Measurements from ENCODE around the gene PSEN2.

DNA sequence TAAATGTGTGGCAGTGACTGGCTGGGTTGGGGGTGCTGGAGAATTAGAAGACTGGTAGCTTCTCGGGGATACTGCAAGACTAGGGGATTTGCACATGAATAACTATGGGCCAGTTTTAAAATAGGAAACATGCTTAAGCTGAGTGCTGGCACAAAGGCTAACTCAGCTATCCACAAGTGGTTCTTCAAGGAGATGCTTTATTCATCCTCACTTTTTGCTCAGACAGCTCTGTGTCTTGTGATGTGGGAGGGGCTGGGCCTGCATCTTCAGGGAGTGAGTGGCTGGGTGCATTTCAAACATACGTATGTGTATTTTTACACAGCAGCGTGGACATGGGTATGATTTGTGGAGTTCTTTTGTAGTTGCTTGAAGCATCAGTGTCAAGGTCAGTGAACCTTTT, 72.0 kb downstream of the PSEN2 start:
- TF ChIP-seq, protein P1, sequence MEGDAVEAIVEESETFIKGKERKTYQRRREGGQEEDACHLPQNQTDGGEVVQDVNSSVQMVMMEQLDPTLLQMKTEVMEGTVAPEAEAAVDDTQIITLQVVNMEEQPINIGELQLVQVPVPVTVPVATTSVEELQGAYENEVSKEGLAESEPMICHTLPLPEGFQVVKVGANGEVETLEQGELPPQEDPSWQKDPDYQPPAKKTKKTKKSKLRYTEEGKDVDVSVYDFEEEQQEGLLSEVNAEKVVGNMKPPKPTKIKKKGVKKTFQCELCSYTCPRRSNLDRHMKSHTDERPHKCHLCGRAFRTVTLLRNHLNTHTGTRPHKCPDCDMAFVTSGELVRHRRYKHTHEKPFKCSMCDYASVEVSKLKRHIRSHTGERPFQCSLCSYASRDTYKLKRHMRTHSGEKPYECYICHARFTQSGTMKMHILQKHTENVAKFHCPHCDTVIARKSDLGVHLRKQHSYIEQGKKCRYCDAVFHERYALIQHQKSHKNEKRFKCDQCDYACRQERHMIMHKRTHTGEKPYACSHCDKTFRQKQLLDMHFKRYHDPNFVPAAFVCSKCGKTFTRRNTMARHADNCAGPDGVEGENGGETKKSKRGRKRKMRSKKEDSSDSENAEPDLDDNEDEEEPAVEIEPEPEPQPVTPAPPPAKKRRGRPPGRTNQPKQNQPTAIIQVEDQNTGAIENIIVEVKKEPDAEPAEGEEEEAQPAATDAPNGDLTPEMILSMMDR (conservative IDR thresholded peaks at IDR 0.05 in 1 of 2, IDR thresholded peaks at IDR 0.05 in 1 of 2; ENCODE audit: low read depth in 1 of 2, low read length in 2 of 2), result no peak
- TF ChIP-seq EZH2 (IDR thresholded peaks at IDR 0.05; ENCODE audit: low read length, missing control alignments), result no peak
